Central memory CD8-positive, alpha-beta T cell (primary cell): ENCODE data around the gene DCST1.

ENCODE experiments used
- ATAC-seq: fragments of 150-1000 bp; cut with Tn5 transposase; replicated peaks from 2 replicates; pipeline ENCODE4 v1.10.0; 2022; ENCODE audit warnings: mild to moderate bottlenecking, moderate FRiP score, moderate number of reproducible peaks; ENCODE audit not compliant: poor library complexity, severe bottlenecking; ENCODE audit errors: extremely low read depth
- DNase-seq, 2 donors: peaks; one replicate each; pipeline ENCODE4 v3.0.0; 2021; ENCODE audit warnings: low spot score in 2 of 2
- H3K27ac Mint-ChIP-seq: one replicate; pipeline ENCODE4 v1.8.0; 2022; ENCODE audit warnings: low read depth, mild to moderate bottlenecking, moderate library complexity, mixed read lengths
- H3K27me3 Mint-ChIP-seq: one replicate; pipeline ENCODE4 v1.8.0; 2022; ENCODE audit warnings: mixed read lengths
- H3K36me3 Mint-ChIP-seq: one replicate; pipeline ENCODE4 v1.8.0; 2022; ENCODE audit warnings: mild to moderate bottlenecking, moderate library complexity, mixed read lengths; ENCODE audit not compliant: insufficient read depth
- H3K4me1 Mint-ChIP-seq: one replicate; pipeline ENCODE4 v1.8.0; 2022; ENCODE audit warnings: mixed read lengths
- H3K4me3 Mint-ChIP-seq: one replicate; pipeline ENCODE4 v1.8.0; 2022; ENCODE audit warnings: mild to moderate bottlenecking, moderate library complexity, mixed read lengths
- H3K9me3 Mint-ChIP-seq: one replicate; pipeline ENCODE4 v1.8.0; 2022; ENCODE audit warnings: mixed read lengths

DCST1 gene

GRCh38 chr1:155049651-155050559, 16.3 kb downstream of the DCST1 start:
- Mint-ChIP-seq H3K9me3 (no peaks in the 10 kb centered on the region), H3K4me1 (peaks cover 29% of the 10 kb centered on the region), H3K27ac (no peak overlapping the region), H3K36me3 (peaks cover 5% of the 10 kb centered on the region), H3K4me3 (peak overlapping the region; percentile 83), H3K27me3 (no peaks in the 10 kb centered on the region)
- no peak for DNase-seq
- ATAC-seq = no peak

- peaks cover 4% of the 10 kb centered on the region for H3K36me3 Mint-ChIP-seq
- peaks cover 22% of the 10 kb centered on the region for H3K4me1 Mint-ChIP-seq
- peak; percentile 79 for ATAC-seq
Observed at GRCh38 chr1:155050560-155051341, 17.1 kb downstream of the DCST1 start, which contains the start of gene ADAM15. TSS of gene ADAM15 (plus strand) at chr1:155051316. CDS start at chr1:155051387, 71 bp downstream.

GRCh38 chr1:155051342-155051776, 17.7 kb downstream of the DCST1 start:
- no peak overlapping the region for H3K27ac Mint-ChIP-seq
- H3K27me3 Mint-ChIP-seq = no peaks in the 10 kb centered on the region
- peaks cover 8% of the 10 kb centered on the region for H3K36me3 Mint-ChIP-seq
- no peak for DNase-seq
- peak overlapping the region; percentile 83 for H3K4me3 Mint-ChIP-seq
- peaks cover 22% of the 10 kb centered on the region for H3K4me1 Mint-ChIP-seq
- no peaks in the 10 kb centered on the region for H3K9me3 Mint-ChIP-seq
- ATAC-seq = peak; percentile 2

More at GRCh38 chr1:155050560-155051341, 17.1 kb downstream of the DCST1 start, which contains the start of gene ADAM15:
- H3K27ac Mint-ChIP-seq = no peak within 1 kb of the TSS
- no peaks in the 10 kb centered on the region for H3K9me3 Mint-ChIP-seq
- peak within 1 kb of the TSS; percentile 83 for H3K4me3 Mint-ChIP-seq
- H3K27me3 Mint-ChIP-seq = no peaks in the 10 kb centered on the region
- peak; percentile 57 to 77 for DNase-seq

GRCh38 chr1:155051777-155052398, 18.3 kb downstream of the DCST1 start:
- Mint-ChIP-seq H3K4me3 (peak overlapping the region; percentile 83), H3K36me3 (peaks cover 8% of the 10 kb centered on the region), H3K4me1 (peaks cover 22% of the 10 kb centered on the region), H3K9me3 (no peaks in the 10 kb centered on the region), H3K27me3 (no peaks in the 10 kb centered on the region), H3K27ac (no peak overlapping the region)
- peak; percentile 38 for ATAC-seq
- DNase-seq = no peak

- no peak overlapping the region for H3K27ac Mint-ChIP-seq
- peaks cover 22% of the 10 kb centered on the region for H3K4me1 Mint-ChIP-seq
- ATAC-seq = no peak
- DNase-seq = no peak
- no peaks in the 10 kb centered on the region for H3K9me3 Mint-ChIP-seq
- peaks cover 8% of the 10 kb centered on the region for H3K36me3 Mint-ChIP-seq
- H3K4me3 Mint-ChIP-seq = peak overlapping the region; percentile 83
- H3K27me3 Mint-ChIP-seq = no peaks in the 10 kb centered on the region
Observed at GRCh38 chr1:155052439-155053395, 19.1 kb downstream of the DCST1 start.

- no peak for ATAC-seq
- Mint-ChIP-seq H3K4me3 (peak overlapping the region; percentile 83), H3K27ac (no peak overlapping the region)
Observed at GRCh38 chr1:155053531-155054105, 20.0 kb downstream of the DCST1 start.

GRCh38 chr1:155057104-155057503, 23.5 kb downstream of the DCST1 start:
- no peaks in the 10 kb centered on the region for H3K27me3 Mint-ChIP-seq
- no peak overlapping the region for H3K27ac Mint-ChIP-seq
- no peak for ATAC-seq

More at GRCh38 chr1:155053531-155054105, 20.0 kb downstream of the DCST1 start:
- Mint-ChIP-seq H3K9me3 (no peaks in the 10 kb centered on the region), H3K4me1 (peaks cover 22% of the 10 kb centered on the region), H3K36me3 (peaks cover 8% of the 10 kb centered on the region), H3K27me3 (no peaks in the 10 kb centered on the region)
- no peak for DNase-seq

GRCh38 chr1:155057788-155058211, 24.2 kb downstream of the DCST1 start:
- Mint-ChIP-seq H3K9me3 (no peaks in the 10 kb centered on the region), H3K27me3 (no peaks in the 10 kb centered on the region), H3K27ac (no peak overlapping the region), H3K4me3 (no peak overlapping the region), H3K36me3 (peaks cover 11% of the 10 kb centered on the region), H3K4me1 (peaks cover 15% of the 10 kb centered on the region)
- DNase-seq (no peak), ATAC-seq (no peak)

More at GRCh38 chr1:155057104-155057503, 23.5 kb downstream of the DCST1 start:
- Mint-ChIP-seq H3K4me3 (no peak overlapping the region), H3K36me3 (peaks cover 10% of the 10 kb centered on the region), H3K9me3 (no peaks in the 10 kb centered on the region), H3K4me1 (peaks cover 16% of the 10 kb centered on the region)
- DNase-seq = no peak

GRCh38 chr1:155060736-155061135, 27.1 kb downstream of the DCST1 start:
- Mint-ChIP-seq H3K4me1 (peaks cover 31% of the 10 kb centered on the region), H3K9me3 (no peaks in the 10 kb centered on the region), H3K27ac (no peak overlapping the region), H3K36me3 (peaks cover 18% of the 10 kb centered on the region), H3K4me3 (no peak overlapping the region), H3K27me3 (no peaks in the 10 kb centered on the region)
- ATAC-seq (no peak), DNase-seq (no peak)

GRCh38 chr1:155061381-155062150, 27.9 kb downstream of the DCST1 start:
- Mint-ChIP-seq H3K27me3 (no peaks in the 10 kb centered on the region), H3K4me3 (peak overlapping the region; percentile 50), H3K27ac (no peak overlapping the region), H3K36me3 (peaks cover 14% of the 10 kb centered on the region), H3K9me3 (no peaks in the 10 kb centered on the region), H3K4me1 (peaks cover 37% of the 10 kb centered on the region)
- peak; percentile 57 for ATAC-seq
- peak; percentile 94 to 99 for DNase-seq
